Activated CD4-positive, alpha-beta T cell treated with anti-CD3 and anti-CD28 coated beads, Interleukin-10, Interleukin-2, amounts not matched to agents 100 ng/mL and 50 ng/mL, durations not matched to agents 16 hours and 8 hours (primary cell): ENCODE data around the gene MED20.
"Not testable (repeated sequence)": the region's sequence is repeated elsewhere in the genome, so short reads cannot be mapped to it uniquely, and the experiment has no call there.

Experiments
- DNase-seq: peaks from one replicate; pipeline ENCODE4 v3.0.0-alpha.2; 2020

The MED20 gene, protein sequence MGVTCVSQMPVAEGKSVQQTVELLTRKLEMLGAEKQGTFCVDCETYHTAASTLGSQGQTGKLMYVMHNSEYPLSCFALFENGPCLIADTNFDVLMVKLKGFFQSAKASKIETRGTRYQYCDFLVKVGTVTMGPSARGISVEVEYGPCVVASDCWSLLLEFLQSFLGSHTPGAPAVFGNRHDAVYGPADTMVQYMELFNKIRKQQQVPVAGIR

GRCh38 chr6:41920921-41921711 lies at the start of gene MED20, which contains the start of gene BYSL:
Gene MED20, minus strand, starts transcription at chr6:41921139. Its CDS starts 121 bp downstream, at chr6:41921018.
Gene BYSL, plus strand, starts transcription at chr6:41921499. Its CDS starts 64 bp downstream, at chr6:41921563.
- DNase-seq: peak; percentile 96

GRCh38 chr6:41970436-41970846 lies 49.5 kb upstream of the MED20 start:
- DNase-seq: peak; percentile 28

- DNase-seq: no peak
These were observed 46.7 kb upstream of the MED20 start for GRCh38 chr6:41967312-41968287.

DNA sequence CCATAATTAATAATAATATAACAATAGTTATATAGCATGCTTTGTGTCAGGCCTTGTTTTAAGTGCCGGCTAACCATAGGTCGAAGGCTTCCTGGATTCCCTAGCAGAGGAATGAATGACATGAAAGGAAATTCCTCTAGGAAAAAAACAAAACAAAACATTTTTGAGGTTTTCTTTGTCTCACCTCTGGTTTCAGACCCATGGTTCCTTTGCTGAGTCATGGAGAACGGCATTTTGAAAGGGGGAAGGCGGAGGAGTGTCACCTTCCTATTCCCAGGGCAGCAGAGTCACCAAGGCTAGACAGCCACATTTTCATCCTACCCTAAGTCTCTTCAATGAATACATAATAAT lies 46.0 kb upstream of the MED20 start:
- DNase-seq: no peak

DNA sequence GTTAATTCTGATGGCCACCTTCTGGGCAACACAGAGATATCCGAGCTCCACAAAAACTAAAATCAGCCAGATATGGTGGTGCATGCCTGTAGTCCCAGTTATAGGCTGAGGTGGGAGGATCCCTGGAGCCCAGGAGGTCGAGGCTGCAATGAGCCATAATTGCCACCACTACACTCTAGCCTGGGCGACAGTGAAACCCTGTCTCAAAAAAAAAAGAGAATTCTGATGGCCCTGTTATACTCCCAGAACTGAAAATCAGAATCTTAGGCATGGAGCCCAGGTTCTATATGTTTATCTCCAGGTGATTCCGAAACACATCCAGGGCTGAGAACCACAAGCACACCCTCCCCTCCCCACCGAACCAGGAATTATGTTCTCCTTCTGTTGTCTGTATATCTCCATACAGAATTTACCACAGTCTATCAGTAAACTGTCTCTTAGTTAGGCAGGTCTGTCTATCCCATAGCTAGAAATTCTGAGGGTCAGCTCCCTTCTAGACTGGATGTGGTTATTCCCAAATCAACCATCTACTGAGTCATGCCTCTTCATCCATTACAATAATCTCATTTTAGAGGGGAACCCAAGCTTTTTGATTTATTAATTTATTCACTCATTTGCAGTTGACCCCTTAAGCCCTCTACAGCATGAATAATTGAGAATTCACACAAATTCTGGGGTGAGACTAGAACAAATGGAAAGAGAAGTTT lies 45.4 kb upstream of the MED20 start:
- no peak for DNase-seq

- no peak for DNase-seq
These were observed 44.7 kb upstream of the MED20 start for GRCh38 chr6:41965429-41966213.

DNA sequence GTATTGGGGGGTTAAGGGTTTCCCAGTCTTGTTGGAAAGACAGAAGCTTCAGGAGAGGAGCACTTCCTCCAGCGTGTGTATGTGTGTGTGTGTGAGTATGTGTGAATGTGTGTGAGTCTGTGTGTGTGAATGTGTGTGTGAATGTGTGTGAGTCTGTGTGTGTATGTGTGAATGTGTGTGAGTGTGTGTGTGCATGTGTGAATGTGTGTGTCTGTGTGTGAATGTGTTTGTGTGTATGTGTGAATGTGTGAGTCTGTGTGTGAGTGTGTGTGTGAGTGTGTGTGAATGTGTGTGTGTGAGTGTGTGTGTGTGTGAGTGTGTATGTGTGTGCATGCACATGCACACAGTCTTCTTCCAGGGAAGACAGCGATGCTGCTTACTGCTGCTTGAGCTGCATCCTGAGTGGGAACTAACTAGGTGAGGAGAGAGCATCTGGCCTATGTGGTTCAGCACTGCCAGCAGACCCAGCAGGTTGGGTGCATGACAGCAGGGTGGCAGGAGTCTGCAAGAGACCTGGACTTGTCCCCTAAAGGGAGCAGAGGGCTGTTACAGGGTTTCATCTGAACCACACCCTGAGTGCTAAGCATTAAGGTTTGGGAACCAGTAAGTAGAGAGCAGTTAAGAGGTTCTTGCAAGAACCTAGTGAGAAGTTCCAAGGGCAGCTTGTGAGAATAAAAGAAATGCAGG lies 43.4 kb upstream of the MED20 start:
- DNase-seq: no peak

- no peak for DNase-seq
These were observed 42.4 kb upstream of the MED20 start for GRCh38 chr6:41963371-41963770.

- no peak for DNase-seq
These were observed 39.1 kb upstream of the MED20 start for GRCh38 chr6:41960028-41960427.

DNA sequence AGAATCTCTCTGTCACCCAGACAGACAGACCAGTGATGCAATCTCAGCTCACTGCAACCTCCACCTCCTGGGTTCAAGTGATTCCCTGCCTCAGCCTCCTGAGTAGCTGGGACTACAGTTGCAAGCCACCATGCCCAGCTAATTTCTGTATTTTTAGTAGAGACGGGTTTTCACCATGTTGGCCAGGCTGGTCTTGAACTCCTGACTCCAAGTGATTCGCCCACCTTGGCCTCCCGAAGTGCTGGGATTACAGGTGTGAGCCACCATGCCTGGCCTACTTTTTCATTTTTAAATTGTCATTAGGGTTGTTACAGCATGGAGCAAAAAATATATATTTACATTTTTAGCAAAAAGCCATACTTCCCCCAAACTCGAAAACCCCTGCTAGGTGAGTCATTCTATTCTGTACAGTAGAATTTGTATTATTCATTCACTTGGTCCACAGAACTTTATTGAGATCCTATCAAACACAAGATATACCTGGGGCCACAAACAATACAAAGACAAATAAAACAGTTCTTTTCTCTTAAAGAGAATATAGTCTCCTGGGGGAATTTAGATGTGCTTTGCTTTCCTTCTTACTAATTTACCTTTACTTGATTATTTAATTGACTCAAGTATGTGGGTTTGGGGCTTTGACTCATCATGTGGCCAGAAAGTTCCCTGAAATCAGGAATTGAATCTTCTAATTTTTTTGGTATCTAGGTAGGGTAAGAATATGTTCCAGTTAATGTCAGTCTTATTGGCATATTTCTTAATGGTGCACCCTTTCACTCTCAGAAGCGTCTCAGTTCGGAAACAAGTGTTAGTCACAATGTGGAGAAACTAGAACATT lies 37.3 kb upstream of the MED20 start:
- peak; percentile 84 for DNase-seq

GRCh38 chr6:41957117-41957516 lies 36.2 kb upstream of the MED20 start:
- no peak for DNase-seq

- no peak for DNase-seq
These were observed 34.5 kb upstream of the MED20 start for GRCh38 chr6:41955412-41955811.

GRCh38 chr6:41954668-41955067 lies 33.7 kb upstream of the MED20 start:
- DNase-seq: no peak

GRCh38 chr6:41947581-41948220 lies 26.8 kb upstream of the MED20 start:
- no peak for DNase-seq

DNA sequence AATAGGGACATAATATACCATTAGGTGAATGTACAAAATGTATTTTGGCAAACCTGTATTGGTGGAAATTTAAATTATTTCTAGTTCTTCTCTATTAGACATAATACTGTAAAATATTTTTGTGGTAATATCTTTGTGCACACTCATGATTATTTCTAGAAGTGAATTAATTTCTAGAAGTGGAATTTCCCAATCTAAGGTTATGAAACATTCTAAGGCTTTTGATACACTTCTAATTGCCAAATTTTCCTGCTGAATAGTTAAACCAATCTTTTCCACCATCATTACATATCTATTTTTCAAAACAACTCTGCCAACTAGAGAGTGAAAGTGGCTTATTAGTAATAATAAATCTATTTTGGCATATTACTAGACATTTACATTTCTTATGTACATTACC lies 22.5 kb upstream of the MED20 start:
- no peak for DNase-seq

GRCh38 chr6:41942882-41943281 lies 21.9 kb upstream of the MED20 start:
- DNase-seq: not testable (repeated sequence)

DNA sequence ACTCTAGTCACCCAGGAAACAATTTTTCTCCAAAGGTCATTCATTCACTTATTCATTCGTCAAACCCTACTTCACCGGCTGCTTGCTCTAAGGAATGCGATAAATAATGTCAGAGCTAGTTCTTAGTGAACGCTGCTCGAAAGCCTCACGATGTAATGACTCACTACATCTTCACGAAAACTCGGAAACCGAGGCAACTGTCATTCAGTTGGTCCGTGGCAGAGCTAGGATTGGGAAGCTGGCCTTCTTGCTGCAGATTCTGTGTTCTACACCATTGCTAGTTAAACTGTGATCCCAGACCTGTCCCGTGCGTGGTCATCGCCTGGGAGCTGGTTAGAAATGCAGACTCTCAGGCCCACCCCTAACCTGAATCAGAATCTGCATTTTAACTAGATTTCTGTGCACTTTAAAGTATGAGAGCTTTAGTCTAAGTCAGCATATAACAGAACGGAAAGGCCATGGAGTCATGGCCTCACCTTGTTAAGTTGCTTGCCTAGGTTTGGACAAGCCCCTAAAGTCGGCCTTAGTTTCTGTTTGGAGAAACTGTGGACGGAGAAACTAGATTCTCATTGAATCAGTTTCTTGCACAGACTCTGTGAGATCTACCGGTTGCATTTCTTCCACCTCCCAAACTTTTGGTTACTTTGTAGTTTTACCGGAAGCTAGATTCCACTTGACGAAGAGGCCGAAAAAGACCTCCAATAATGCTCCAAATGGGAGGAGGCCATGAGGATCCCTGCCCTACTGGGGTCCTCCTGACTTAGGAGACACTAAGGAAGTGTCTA lies 21.3 kb upstream of the MED20 start:
- no peak for DNase-seq

DNA sequence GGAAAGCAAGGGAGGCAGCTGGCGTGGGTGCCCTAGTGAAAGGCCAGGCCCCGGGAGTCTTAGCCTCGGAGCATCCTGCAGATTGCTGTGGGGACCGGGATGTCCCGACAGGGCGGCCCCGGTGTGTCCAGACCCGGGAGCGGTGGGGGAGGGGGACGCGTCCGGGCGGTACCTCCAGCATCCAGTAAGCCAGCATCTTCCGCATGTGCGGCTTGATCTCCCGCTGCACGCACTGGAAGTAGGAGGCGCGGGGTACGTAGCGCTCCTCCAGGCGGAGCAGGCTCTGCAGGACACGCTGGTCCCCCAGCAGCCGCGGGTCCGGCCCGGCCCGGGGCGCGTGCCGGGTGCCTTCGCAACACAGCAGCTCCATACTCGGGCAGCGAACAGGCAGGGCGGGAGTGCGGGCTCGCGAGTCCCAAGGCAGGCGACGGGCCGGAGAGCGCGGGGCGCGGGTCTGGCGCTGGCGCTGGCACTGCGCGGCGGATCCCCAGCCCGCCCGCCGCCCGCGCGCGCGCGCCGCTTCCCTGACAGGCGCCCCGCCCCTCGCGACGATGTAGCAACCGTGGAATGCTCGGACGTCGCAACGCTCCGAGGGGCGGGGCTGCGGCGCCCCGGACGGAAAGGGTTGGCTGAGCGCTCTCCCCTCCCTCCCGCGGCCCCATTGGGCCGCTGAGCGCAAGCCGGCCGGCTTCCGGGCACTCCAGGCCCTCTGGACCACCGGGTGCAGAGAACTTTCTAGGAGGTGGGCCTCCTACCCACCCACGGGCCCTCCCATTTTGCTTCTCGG lies 20.5 kb upstream of the MED20 start, which contains the start of gene CCND3:
Gene CCND3, minus strand, starts transcription at position 529 of the 787 bp plus-strand sequence. Its CDS starts 159 bp downstream, at position 370.
- peak; percentile 96 for DNase-seq
